SU-DHL-6 (cell line): ENCODE measurements around the gene PDZRN3.

Experiments used
- EZH2phosphoT487 ChIP-seq: fragments of 200-600 bp; sonication (generic), shearing (Covaris generic); conservative IDR thresholded peaks from 2 replicates; pipeline ENCODE4 v1.6.1; 2018; ENCODE audit warnings: mild to moderate bottlenecking, antibody characterized with exemption, low read length, moderate library complexity, mixed read lengths
- TF ChIP-seq, protein P1 (sequence below): fragments of 200-600 bp; sonication (generic); IDR thresholded peaks from one replicate; pipeline ENCODE4 v1.5.1; 2017; ENCODE audit warnings: antibody characterized with exemption, mild to moderate bottlenecking, low read length, moderate library complexity; ENCODE audit not compliant: insufficient read depth, poor library complexity, severe bottlenecking

GRCh38 chr3:73520931-73521461 lies 103.7 kb downstream of the PDZRN3 start:
- TF ChIP-seq, protein P1, sequence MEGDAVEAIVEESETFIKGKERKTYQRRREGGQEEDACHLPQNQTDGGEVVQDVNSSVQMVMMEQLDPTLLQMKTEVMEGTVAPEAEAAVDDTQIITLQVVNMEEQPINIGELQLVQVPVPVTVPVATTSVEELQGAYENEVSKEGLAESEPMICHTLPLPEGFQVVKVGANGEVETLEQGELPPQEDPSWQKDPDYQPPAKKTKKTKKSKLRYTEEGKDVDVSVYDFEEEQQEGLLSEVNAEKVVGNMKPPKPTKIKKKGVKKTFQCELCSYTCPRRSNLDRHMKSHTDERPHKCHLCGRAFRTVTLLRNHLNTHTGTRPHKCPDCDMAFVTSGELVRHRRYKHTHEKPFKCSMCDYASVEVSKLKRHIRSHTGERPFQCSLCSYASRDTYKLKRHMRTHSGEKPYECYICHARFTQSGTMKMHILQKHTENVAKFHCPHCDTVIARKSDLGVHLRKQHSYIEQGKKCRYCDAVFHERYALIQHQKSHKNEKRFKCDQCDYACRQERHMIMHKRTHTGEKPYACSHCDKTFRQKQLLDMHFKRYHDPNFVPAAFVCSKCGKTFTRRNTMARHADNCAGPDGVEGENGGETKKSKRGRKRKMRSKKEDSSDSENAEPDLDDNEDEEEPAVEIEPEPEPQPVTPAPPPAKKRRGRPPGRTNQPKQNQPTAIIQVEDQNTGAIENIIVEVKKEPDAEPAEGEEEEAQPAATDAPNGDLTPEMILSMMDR: no peak
- no peak for TF ChIP-seq EZH2phosphoT487
